H1 (cell line): ENCODE measurements around the gene SPDYA. TPM values are rescaled to one million over a fixed set of nuclear protein-coding genes. Genes with fewer than 3 reads are reported as not detected.

ENCODE experiments used
- CTCF ChIA-PET: fragments of 300-600 bp; sonication (Branson Sonifier 250); formaldehyde crosslinking; loops from one replicate; lab custom pipeline; 2021; ENCODE audit not compliant: partially characterized antibody; lab: Charles Lee
- POLR2A ChIA-PET: fragments of 300-600 bp; sonication (Branson Sonifier 250); formaldehyde crosslinking; loops from one replicate; lab custom pipeline; 2021; ENCODE audit warnings: inconsistent platforms; ENCODE audit not compliant: partially characterized antibody; lab: Charles Lee
- DNase-seq, 2 experiments: peaks; one replicate each; pipeline versions ENCODE4 v3.0.0 to v3.0.0-alpha.2; 2010 to 2022; ENCODE audit warnings: low spot score in 2 of 2, low read depth in 1 of 2, mixed read lengths in 1 of 2
- FAIRE-seq: peaks from 2 replicates; lab custom pipeline; 2011; peaks lifted over from hg19 to GRCh38; lab: Jason Lieb, UNC
- H2AFZ ChIP-seq: 2 replicates; pipeline ENCODE4 v1.8.1; 2012; ENCODE audit warnings: low read length, inconsistent platforms
- H2AK5ac ChIP-seq: 2 replicates; pipeline ENCODE4 v1.6.1; 2013; ENCODE audit warnings: low read depth, low read length
- H2BK120ac ChIP-seq: replicated peaks from 2 replicates; pipeline ENCODE3; 2013; ENCODE audit warnings: low read depth, low read length, inconsistent platforms
- H2BK12ac ChIP-seq: 2 replicates; pipeline ENCODE4 v1.6.1; 2013; ENCODE audit warnings: low read depth, low read length
- H2BK15ac ChIP-seq: 2 replicates; pipeline ENCODE4 v1.6.1; 2013; ENCODE audit warnings: low read length
- H2BK20ac ChIP-seq: 2 replicates; pipeline ENCODE4 v1.6.1; 2013; ENCODE audit warnings: low read length
- H2BK5ac ChIP-seq: 2 replicates; pipeline ENCODE4 v1.6.1; 2013; ENCODE audit warnings: low read depth, low read length
- H3K14ac ChIP-seq: 2 replicates; pipeline ENCODE4 v1.6.1; 2013; ENCODE audit warnings: inconsistent platforms; ENCODE audit not compliant: insufficient read length
- H3K18ac ChIP-seq: 2 replicates; pipeline ENCODE4 v1.6.1; 2013; ENCODE audit warnings: low read length; ENCODE audit errors: extremely low read depth
- H3K23ac ChIP-seq: 2 replicates; pipeline ENCODE4 v1.6.1; 2013; ENCODE audit warnings: inconsistent platforms; ENCODE audit not compliant: insufficient read length
- H3K23me2 ChIP-seq: 2 replicates; pipeline ENCODE4 v1.6.1; 2013; ENCODE audit warnings: low read depth, low read length
- H3K27ac ChIP-seq: 2 replicates; pipeline ENCODE4 v1.6.1; 2011; ENCODE audit warnings: low read depth, low read length, inconsistent platforms
- H3K27me3 ChIP-seq, 4 experiments: replicated peaks in 1 of 4; 1 replicate in 1 of 4; 2 replicates in 3 of 4; pipeline versions ENCODE4 v1.6.1 to v1.8.1; 2011 to 2013; ENCODE audit warnings: low read length in 3 of 4, mild to moderate bottlenecking in 3 of 4, inconsistent platforms in 2 of 4, mixed read lengths in 2 of 4, moderate library complexity in 1 of 4; ENCODE audit not compliant: control insufficient read depth in 3 of 4, insufficient read depth in 3 of 4; ENCODE audit errors: extremely low read depth in 1 of 4
- H3K36me3 ChIP-seq, 4 experiments: 2 replicates each; pipeline versions ENCODE4 v1.6.1 to v1.8.1; 2011 to 2013; ENCODE audit warnings: mild to moderate bottlenecking in 4 of 4, low read length in 3 of 4, moderate library complexity in 2 of 4, control low read depth in 1 of 4, inconsistent platforms in 1 of 4; ENCODE audit not compliant: insufficient read depth in 4 of 4, control insufficient read depth in 2 of 4
- H3K4ac ChIP-seq: replicated peaks from 2 replicates; pipeline ENCODE3; 2013; ENCODE audit warnings: low read length, low read depth, mixed read lengths, inconsistent platforms; ENCODE audit not compliant: insufficient read length
- H3K4me1 ChIP-seq, 4 experiments: replicated peaks in 1 of 4; 1 replicate in 1 of 4; 2 replicates in 3 of 4; pipeline versions ENCODE4 v1.6.1 to v1.8.1; 2011 to 2013; ENCODE audit warnings: low read length in 3 of 4, inconsistent platforms in 2 of 4, mixed read lengths in 1 of 4; ENCODE audit not compliant: insufficient read depth in 4 of 4, control insufficient read depth in 3 of 4
- H3K4me2 ChIP-seq, 2 experiments: 2 replicates each; pipeline versions ENCODE4 v1.6.1 to v1.8.1; 2011 to 2013; ENCODE audit warnings: low read depth in 2 of 2, low read length in 2 of 2, control low read depth in 1 of 2, inconsistent platforms in 1 of 2, mild to moderate bottlenecking in 1 of 2; ENCODE audit not compliant: insufficient read depth in 1 of 2
- H3K4me3 ChIP-seq, 4 experiments: fragments of 200-600, 300-600 bp in 1 of 4; sonication (generic), shearing (Covaris generic), sonication (Bioruptor Twin) in 1 of 4; 2 replicates each; pipeline versions ENCODE4 v1.5.1 to v1.8.1; 2011 to 2016; ENCODE audit warnings: low read length in 4 of 4, low read depth in 3 of 4, control low read depth in 2 of 4, inconsistent platforms in 2 of 4, mild to moderate bottlenecking in 2 of 4, mixed read lengths in 1 of 4, moderate library complexity in 1 of 4; ENCODE audit not compliant: insufficient read depth in 2 of 4; ENCODE audit errors: extremely low read depth in 1 of 4
- H3K56ac ChIP-seq: replicated peaks from 2 replicates; pipeline ENCODE3; 2013; ENCODE audit warnings: low read depth, mild to moderate bottlenecking, mixed read lengths, low read length, inconsistent platforms; ENCODE audit not compliant: insufficient read length
- H3K79me1 ChIP-seq: 2 replicates; pipeline ENCODE4 v1.6.1; 2013; ENCODE audit warnings: low read depth, low read length, control low read depth
- H3K79me2 ChIP-seq, 2 experiments: 2 replicates each; pipeline versions ENCODE4 v1.6.1 to v1.8.1; 2012 to 2013; ENCODE audit warnings: low read length in 2 of 2, mild to moderate bottlenecking in 2 of 2, inconsistent platforms in 1 of 2; ENCODE audit not compliant: insufficient read depth in 2 of 2, control insufficient read depth in 1 of 2
- H3K9ac ChIP-seq, 4 experiments: replicated peaks in 1 of 4; 1 replicate in 1 of 4; 2 replicates in 3 of 4; pipeline versions ENCODE4 v1.6.1 to v1.8.1; 2011 to 2013; ENCODE audit warnings: low read depth in 3 of 4, low read length in 3 of 4, control low read depth in 2 of 4, mild to moderate bottlenecking in 2 of 4, moderate library complexity in 2 of 4, inconsistent platforms in 1 of 4; ENCODE audit errors: extremely low read depth in 1 of 4
- H3K9me3 ChIP-seq, 2 experiments: 2 replicates each; pipeline versions ENCODE4 v1.6.1 to v1.8.1; 2012 to 2013; ENCODE audit warnings: mild to moderate bottlenecking in 2 of 2, moderate library complexity in 2 of 2, control low read depth in 1 of 2, inconsistent platforms in 1 of 2, low read depth in 1 of 2, low read length in 1 of 2, mixed read lengths in 1 of 2; ENCODE audit not compliant: insufficient read depth in 2 of 2
- H4K20me1 ChIP-seq, 2 experiments: replicated peaks in 1 of 2; 2 replicates each; pipeline versions ENCODE3 to v1.8.1; 2011 to 2013; ENCODE audit warnings: inconsistent platforms in 2 of 2, low read length in 2 of 2, mild to moderate bottlenecking in 1 of 2; ENCODE audit not compliant: insufficient read depth in 2 of 2, control insufficient read depth in 1 of 2
- H4K5ac ChIP-seq: 2 replicates; pipeline ENCODE4 v1.6.1; 2013; ENCODE audit warnings: low read length, low read depth, mixed read lengths, inconsistent platforms; ENCODE audit not compliant: insufficient read length
- H4K8ac ChIP-seq: 2 replicates; pipeline ENCODE4 v1.8.0; 2013; ENCODE audit warnings: mild to moderate bottlenecking, moderate library complexity, low read length, inconsistent platforms; ENCODE audit not compliant: insufficient read depth; ENCODE audit errors: extremely low read depth
- H4K91ac ChIP-seq: replicated peaks from 2 replicates; pipeline ENCODE3; 2013; ENCODE audit warnings: low read length, mixed read lengths, inconsistent platforms; ENCODE audit not compliant: insufficient read length
- CHD2 ChIP-seq: IDR thresholded peaks from 2 replicates; pipeline ENCODE4 v1.6.1; 2012; ENCODE audit warnings: low read length, improper control_type of control experiment
- EZH2 ChIP-seq: fragments of 200-600 bp; sonication (generic); IDR thresholded peaks from 2 replicates; pipeline ENCODE4 v1.7.1; 2012; ENCODE audit warnings: low read depth, mild to moderate bottlenecking, moderate library complexity, low read length, inconsistent platforms; ENCODE audit not compliant: severe bottlenecking
- JUND ChIP-seq: IDR thresholded peaks from 2 replicates; pipeline ENCODE4 v1.6.1; 2011; ENCODE audit warnings: mild to moderate bottlenecking, improper control_type of control experiment, low read length
- RNF2 ChIP-seq: fragments of 200-900, 300-1000 bp; sonication (generic); IDR thresholded peaks from 2 replicates; pipeline ENCODE4 v1.7.1; 2016; ENCODE audit warnings: borderline replicate concordance, low read depth, mild to moderate bottlenecking, antibody characterized with exemption, low read length; ENCODE audit not compliant: poor library complexity, severe bottlenecking; ENCODE audit errors: missing control alignments
- YY1 ChIP-seq: IDR thresholded peaks from 2 replicates; pipeline ENCODE4 v1.6.1; 2011; ENCODE audit warnings: low read depth, mild to moderate bottlenecking, low read length
- WGBS, 2 experiments: shearing (Covaris generic) in 1 of 2; methylation state at CpG; one replicate each; pipeline versions ENCODE4 v1.1.6 to v1.1.7; 2013 to 2015; ENCODE audit warnings: low lambda C conversion rate in 2 of 2, mixed read lengths in 2 of 2, inconsistent platforms in 1 of 2, low coverage in 1 of 2, missing lambda C conversion rate in 1 of 2; ENCODE audit not compliant: insufficient replicate concordance in 2 of 2, insufficient coverage in 1 of 2, insufficient read length in 1 of 2; ENCODE audit errors: extremely low coverage in 1 of 2, missing lambda C conversion rate in 1 of 2; 5-methylcytosine and 5-hydroxymethylcytosine counted together
- polyA plus RNA-seq, 7 experiments: library from polyadenylated mRNA; depleted of rRNA in 3 of 7; stranded (reverse) in 5 of 7; unstranded in 2 of 7; fragments of >200 nt in 5 of 7; fragments of 200-250 nt in 2 of 7; gene quantifications; 1 replicate in 5 of 7; 2 replicates in 1 of 7; 4 replicates in 1 of 7; pipeline versions ENCODE4 v1.2.1 to v1.2.3, GENCODE V29; 2011 to 2013; ENCODE audit warnings: missing spikeins in 2 of 7, mixed read lengths in 2 of 7
- total RNA-seq: library from RNA; stranded (reverse); fragmentation: NEBNext Ultra II Directional; extraction: Animal tissue kit (Norgen Biotek cat#: 25700); gene quantifications from 2 replicates; pipeline ENCODE4 v1.2.1, GENCODE V29; 2021
- TF ChIP-seq, protein P1 (sequence below): IDR thresholded peaks from 2 replicates; pipeline ENCODE4 v1.6.1; 2012; ENCODE audit warnings: inconsistent platforms
- TF ChIP-seq, protein P2 (sequence below): IDR thresholded peaks from 2 replicates; pipeline ENCODE4 v1.6.1; 2012; ENCODE audit warnings: low read length, inconsistent platforms

Gene SPDYA
- total and polyA plus RNA-seq, 2 of the 8 experiments (the other 6 are each of a cell fraction or from before 2014, with no cell fraction given): 0.12 to 0.35 TPM

DNA sequence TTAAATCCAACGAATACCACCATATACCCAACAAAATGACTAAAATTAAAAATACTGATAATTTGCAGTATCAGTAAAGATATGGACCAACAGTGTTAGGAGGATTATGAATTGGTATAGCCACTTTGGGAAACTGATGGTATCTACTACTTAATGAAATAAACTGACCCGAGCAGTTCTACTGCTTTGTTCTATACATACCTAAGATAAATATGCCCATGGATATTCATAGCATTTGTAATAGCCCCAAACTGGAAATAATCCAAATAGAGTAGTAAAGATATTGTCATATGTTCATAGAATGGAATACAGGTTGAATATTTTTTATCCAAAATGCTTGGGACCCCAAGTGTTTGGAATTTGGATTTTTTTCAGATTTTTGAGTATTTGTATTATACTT lies 38.3 kb upstream of the SPDYA start:
- Histone ChIP-seq H3K14ac (no peak overlapping the region), H2BK15ac (no peak overlapping the region), H3K4me1 (no peaks in the 10 kb centered on the region), H2AFZ (no peak overlapping the region), H4K8ac (no peak overlapping the region), H2BK120ac (no peak overlapping the region), H3K23ac (no peak overlapping the region), H3K56ac (no peak overlapping the region), H3K27me3 (no peaks in the 10 kb centered on the region), H3K79me2 (peaks cover 16 to 96% of the 10 kb centered on the region in 2 experiments; a peak in 3 of 4 replicates), H2BK20ac (no peak overlapping the region), H3K79me1 (no peaks in the 10 kb centered on the region; the same call in 1 of the 2 replicates), H2BK5ac (no peak overlapping the region), H4K91ac (no peak overlapping the region), H3K23me2 (no peaks in the 10 kb centered on the region), H3K4me2 (no peak overlapping the region), H4K5ac (no peak overlapping the region), H3K18ac (no peak overlapping the region), H3K9ac (no peak overlapping the region), H3K4ac (no peak overlapping the region), H3K9me3 (no peaks in the 10 kb centered on the region), H2BK12ac (no peak overlapping the region), H3K27ac (no peak overlapping the region), H3K4me3 (no peak overlapping the region), H2AK5ac (no peak overlapping the region), H4K20me1 (peaks cover 4 to 15% of the 10 kb centered on the region in 2 experiments), H3K36me3 (peaks cover 0 to 10% (median 2%) of the 10 kb centered on the region in 4 experiments; a peak in 2 of 8 replicates)
- POLR2A ChIA-PET: no interaction called here
- CTCF ChIA-PET: interaction anchor here (0.8 kb wide), 1 partner anchor 50 kb away, joined by 3 read pairs; no protein-coding TSS in a partner anchor
- WGBS, 2 experiments: 83% methylated on average over 2 of the region's 2 CpGs; no CpG with 5 or more reads in 1 of the 2 experiments
- TF ChIP-seq, protein P1, sequence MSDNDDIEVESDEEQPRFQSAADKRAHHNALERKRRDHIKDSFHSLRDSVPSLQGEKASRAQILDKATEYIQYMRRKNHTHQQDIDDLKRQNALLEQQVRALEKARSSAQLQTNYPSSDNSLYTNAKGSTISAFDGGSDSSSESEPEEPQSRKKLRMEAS: no peak
- TF ChIP-seq, protein P2, sequence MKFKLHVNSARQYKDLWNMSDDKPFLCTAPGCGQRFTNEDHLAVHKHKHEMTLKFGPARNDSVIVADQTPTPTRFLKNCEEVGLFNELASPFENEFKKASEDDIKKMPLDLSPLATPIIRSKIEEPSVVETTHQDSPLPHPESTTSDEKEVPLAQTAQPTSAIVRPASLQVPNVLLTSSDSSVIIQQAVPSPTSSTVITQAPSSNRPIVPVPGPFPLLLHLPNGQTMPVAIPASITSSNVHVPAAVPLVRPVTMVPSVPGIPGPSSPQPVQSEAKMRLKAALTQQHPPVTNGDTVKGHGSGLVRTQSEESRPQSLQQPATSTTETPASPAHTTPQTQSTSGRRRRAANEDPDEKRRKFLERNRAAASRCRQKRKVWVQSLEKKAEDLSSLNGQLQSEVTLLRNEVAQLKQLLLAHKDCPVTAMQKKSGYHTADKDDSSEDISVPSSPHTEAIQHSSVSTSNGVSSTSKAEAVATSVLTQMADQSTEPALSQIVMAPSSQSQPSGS: no peak
- no peak for TF ChIP-seq EZH2
- no peak for TF ChIP-seq RNF2
- no peak for TF ChIP-seq YY1
- TF ChIP-seq CHD2: no peak
- TF ChIP-seq JUND: no peak
- DNase-seq (no peak), FAIRE-seq (no peak)
